Activated CD4-positive, alpha-beta T cell treated with anti-CD3 and anti-CD28 coated beads for 24 hours (primary cell): ENCODE measurements around the gene NRG4.
"Not testable (repeated sequence)": the region's sequence is repeated elsewhere in the genome, so short reads cannot be mapped to it uniquely, and the experiment has no call there.

Experiments used
- DNase-seq, 2 donors: peaks; one replicate each; pipeline ENCODE4 v3.0.0-alpha.2; 2020; ENCODE audit warnings: low read depth in 2 of 2

The NRG4 gene

GRCh38 chr15:75994220-75994619 is 18.0 kb downstream of the NRG4 start:
- DNase-seq: no peak

- DNase-seq: no peak
Observed at GRCh38 chr15:75992897-75993296, 19.3 kb downstream of the NRG4 start.

GRCh38 chr15:75989875-75990274 is 22.3 kb downstream of the NRG4 start:
- no peak for DNase-seq

- no peak for DNase-seq
Observed at GRCh38 chr15:75989045-75989444, 23.2 kb downstream of the NRG4 start.

- DNase-seq: no peak
Observed at GRCh38 chr15:75985971-75986370, 26.3 kb downstream of the NRG4 start.

GRCh38 chr15:75984706-75985105 is 27.5 kb downstream of the NRG4 start:
- not testable (repeated sequence) for DNase-seq

- no peak for DNase-seq
Observed at GRCh38 chr15:75982468-75982867, 29.8 kb downstream of the NRG4 start.

GRCh38 chr15:75981149-75981815 is 30.9 kb downstream of the NRG4 start:
- DNase-seq: no peak

- DNase-seq: not testable (repeated sequence)
Observed at GRCh38 chr15:75976766-75977165, 35.5 kb downstream of the NRG4 start.

- no peak for DNase-seq
Observed at GRCh38 chr15:75966073-75966472, 46.2 kb downstream of the NRG4 start.

- DNase-seq: no peak
Observed at GRCh38 chr15:75961331-75961730, 50.9 kb downstream of the NRG4 start.

GRCh38 chr15:75955720-75956119 is 56.5 kb downstream of the NRG4 start:
- DNase-seq: no peak

GRCh38 chr15:75952525-75952924 is 59.7 kb downstream of the NRG4 start:
- no peak for DNase-seq

- DNase-seq: no peak
Observed at GRCh38 chr15:75948761-75949296, 63.4 kb downstream of the NRG4 start.

GRCh38 chr15:75947092-75947491 is 65.1 kb downstream of the NRG4 start:
- no peak for DNase-seq

- no peak for DNase-seq
Observed at GRCh38 chr15:75945953-75946352, 66.3 kb downstream of the NRG4 start.

- DNase-seq: no peak
Observed at GRCh38 chr15:75943713-75944215, 68.5 kb downstream of the NRG4 start.

- DNase-seq: no peak
Observed at GRCh38 chr15:75943246-75943645, 69.0 kb downstream of the NRG4 start.

- no peak for DNase-seq
Observed at GRCh38 chr15:75942464-75942863, 69.8 kb downstream of the NRG4 start.

- no peak for DNase-seq
Observed at GRCh38 chr15:75930866-75931265, 81.4 kb downstream of the NRG4 start.

GRCh38 chr15:75929799-75930565 is 82.2 kb downstream of the NRG4 start:
- DNase-seq: no peak

- no peak for DNase-seq
Observed at GRCh38 chr15:75928680-75929608, 83.3 kb downstream of the NRG4 start.
